H9 (cell line): Measurements from ENCODE around the gene PHKG2. TPM values are rescaled to one million over a fixed set of nuclear protein-coding genes. Genes with fewer than 3 reads are reported as not detected.

Experiments
- DNase-seq: peaks from one replicate; pipeline ENCODE4 v3.0.0-alpha.2; 2017
- H2AFZ ChIP-seq: one replicate; pipeline ENCODE4 v1.6.1; 2013; ENCODE audit warnings: mild to moderate bottlenecking, low read length, control low read depth, moderate library complexity
- H2AK5ac ChIP-seq: 2 replicates; pipeline ENCODE4 v1.6.1; 2013; ENCODE audit warnings: low read length, control low read depth, mixed read lengths; ENCODE audit not compliant: insufficient read length
- H2BK120ac ChIP-seq: one replicate; pipeline ENCODE4 v1.6.1; 2013; ENCODE audit warnings: low read depth, mild to moderate bottlenecking, low read length, control low read depth, inconsistent platforms; ENCODE audit not compliant: poor library complexity, severe bottlenecking
- H2BK12ac ChIP-seq: 2 replicates; pipeline ENCODE4 v1.6.1; 2013; ENCODE audit warnings: low read length, control low read depth, mixed read lengths, low read depth; ENCODE audit not compliant: insufficient read length
- H2BK15ac ChIP-seq: 2 replicates; pipeline ENCODE4 v1.6.1; 2013; ENCODE audit warnings: low read depth, low read length, control low read depth
- H2BK20ac ChIP-seq: one replicate; pipeline ENCODE4 v1.6.1; 2013; ENCODE audit warnings: low read depth, mild to moderate bottlenecking, low read length, control low read depth, inconsistent platforms; ENCODE audit not compliant: poor library complexity, severe bottlenecking
- H2BK5ac ChIP-seq: 2 replicates; pipeline ENCODE4 v1.6.1; 2013; ENCODE audit warnings: low read length, control low read depth, mixed read lengths; ENCODE audit not compliant: insufficient read length
- H3K14ac ChIP-seq: 2 replicates; pipeline ENCODE4 v1.6.1; 2013; ENCODE audit warnings: low read length, control low read depth; ENCODE audit not compliant: insufficient read depth
- H3K18ac ChIP-seq: 2 replicates; pipeline ENCODE4 v1.6.1; 2013; ENCODE audit warnings: low read depth, mild to moderate bottlenecking, mixed read lengths, low read length, control low read depth; ENCODE audit not compliant: insufficient read length
- H3K23ac ChIP-seq: 2 replicates; pipeline ENCODE4 v1.6.1; 2013; ENCODE audit warnings: low read length, control low read depth, mixed read lengths, low read depth; ENCODE audit not compliant: insufficient read length
- H3K23me2 ChIP-seq: 2 replicates; pipeline ENCODE4 v1.6.1; 2013; ENCODE audit warnings: low read depth, mild to moderate bottlenecking, mixed read lengths, low read length, control low read depth; ENCODE audit not compliant: insufficient read length, poor library complexity, severe bottlenecking
- H3K27ac ChIP-seq: 2 replicates; pipeline ENCODE4 v1.5.1; 2013; ENCODE audit warnings: low read length, control low read depth, mixed read lengths, low read depth; ENCODE audit not compliant: insufficient read length
- H3K27me3 ChIP-seq: 2 replicates; pipeline ENCODE4 v1.6.1; 2013; ENCODE audit warnings: low read length, control low read depth, inconsistent platforms; ENCODE audit not compliant: insufficient read depth
- H3K4ac ChIP-seq: 2 replicates; pipeline ENCODE4 v1.6.1; 2013; ENCODE audit warnings: low read depth, mild to moderate bottlenecking, control low read depth, inconsistent platforms, low read length, moderate library complexity
- H3K4me1 ChIP-seq: 2 replicates; pipeline ENCODE4 v1.6.1; 2013; ENCODE audit warnings: low read length, control low read depth, inconsistent platforms; ENCODE audit not compliant: insufficient read depth
- H3K4me2 ChIP-seq: 2 replicates; pipeline ENCODE4 v1.6.1; 2013; ENCODE audit warnings: low read length, control low read depth, mixed read lengths; ENCODE audit not compliant: insufficient read length, insufficient read depth
- H3K56ac ChIP-seq: 2 replicates; pipeline ENCODE4 v1.6.1; 2013; ENCODE audit warnings: low read depth, mild to moderate bottlenecking, mixed read lengths, low read length, control low read depth; ENCODE audit not compliant: insufficient read length
- H3K79me1 ChIP-seq: 2 replicates; pipeline ENCODE4 v1.6.1; 2013; ENCODE audit warnings: low read depth, mild to moderate bottlenecking, moderate library complexity, low read length, control low read depth, inconsistent platforms; ENCODE audit not compliant: insufficient read depth, poor library complexity, severe bottlenecking
- H3K79me2 ChIP-seq: 2 replicates; pipeline ENCODE4 v1.6.1; 2013; ENCODE audit warnings: low read length, control low read depth, inconsistent platforms; ENCODE audit not compliant: insufficient read depth
- H3K9ac ChIP-seq: 2 replicates; pipeline ENCODE4 v1.6.1; 2013; ENCODE audit warnings: low read length, control low read depth, mixed read lengths; ENCODE audit not compliant: insufficient read length; ENCODE audit errors: extremely low read depth
- H3K9me3 ChIP-seq: one replicate; pipeline ENCODE4 v1.6.1; 2013; ENCODE audit warnings: low read depth, low read length, inconsistent platforms; ENCODE audit not compliant: control insufficient read depth
- H3T11ph ChIP-seq: one replicate; pipeline ENCODE4 v1.6.1; 2013; ENCODE audit warnings: mild to moderate bottlenecking, low read length, control low read depth, inconsistent platforms
- H4K20me1 ChIP-seq: one replicate; pipeline ENCODE4 v1.6.1; 2013; ENCODE audit not compliant: control insufficient read depth, insufficient read length, insufficient read depth
- H4K5ac ChIP-seq: 2 replicates; pipeline ENCODE4 v1.6.1; 2013; ENCODE audit warnings: low read depth, mild to moderate bottlenecking, mixed read lengths, low read length, control low read depth; ENCODE audit not compliant: insufficient read length
- H4K8ac ChIP-seq: replicated peaks from 2 replicates; pipeline ENCODE4 v1.6.1; 2013; ENCODE audit warnings: low read length, control low read depth, mixed read lengths, low read depth; ENCODE audit not compliant: insufficient read length
- H4K91ac ChIP-seq: 2 replicates; pipeline ENCODE4 v1.6.1; 2013; ENCODE audit warnings: low read depth, mild to moderate bottlenecking, moderate library complexity, mixed read lengths, low read length, control low read depth; ENCODE audit not compliant: insufficient read length
- H3K27ac Mint-ChIP-seq, 3 experiments: 2 replicates in 2 of 3; 3 replicates in 1 of 3; pipeline ENCODE4 v1.8.0; 2020 to 2021; ENCODE audit warnings: mixed read lengths in 3 of 3, mild to moderate bottlenecking in 1 of 3, moderate library complexity in 1 of 3
- H3K27me3 Mint-ChIP-seq: 2 replicates; pipeline ENCODE4 v1.8.0; 2021; ENCODE audit warnings: low read depth, mild to moderate bottlenecking, moderate library complexity, mixed read lengths
- H3K36me3 Mint-ChIP-seq, 3 experiments: 2 replicates in 2 of 3; 3 replicates in 1 of 3; pipeline ENCODE4 v1.8.0; 2020 to 2021; ENCODE audit warnings: low read depth in 3 of 3, mixed read lengths in 3 of 3; ENCODE audit not compliant: insufficient read depth in 1 of 3
- H3K4me1 Mint-ChIP-seq, 2 experiments: 2 replicates each; pipeline ENCODE4 v1.8.0; 2020; ENCODE audit warnings: mixed read lengths in 2 of 2
- H3K4me3 Mint-ChIP-seq, 2 experiments: 2 replicates in 1 of 2; 3 replicates in 1 of 2; pipeline ENCODE4 v1.8.0; 2020 to 2021; ENCODE audit warnings: mild to moderate bottlenecking in 2 of 2, mixed read lengths in 2 of 2, moderate library complexity in 1 of 2
- H3K9me3 Mint-ChIP-seq, 2 experiments: 2 replicates in 1 of 2; 3 replicates in 1 of 2; pipeline ENCODE4 v1.8.0; 2020; ENCODE audit warnings: mild to moderate bottlenecking in 2 of 2, mixed read lengths in 2 of 2, moderate library complexity in 1 of 2
- WGBS: extraction: QIAGEN DNeasy Blood & Tissue Kit; methylation state at CpG from one replicate; pipeline ENCODE4 v1.1.7; 2013; ENCODE audit warnings: missing lambda C conversion rate, low lambda C conversion rate, mixed read lengths; ENCODE audit not compliant: insufficient read length; ENCODE audit errors: extremely low coverage; 5-methylcytosine and 5-hydroxymethylcytosine counted together
- total RNA-seq: library from RNA; stranded (reverse); gene quantifications from 2 replicates; pipeline ENCODE4 v1.2.1, GENCODE V29; 2021
- TF ChIP-seq, protein P1 (sequence below): fragments of 200-600 bp; sonication (generic); conservative IDR thresholded peaks from 3 replicates; pipeline ENCODE4 v1.8.0; 2021; ENCODE audit warnings: antibody characterized with exemption, mild to moderate bottlenecking

PHKG2 gene
- total RNA-seq, 1 experiment from 2014 or later: 46.6 TPM

DNA sequence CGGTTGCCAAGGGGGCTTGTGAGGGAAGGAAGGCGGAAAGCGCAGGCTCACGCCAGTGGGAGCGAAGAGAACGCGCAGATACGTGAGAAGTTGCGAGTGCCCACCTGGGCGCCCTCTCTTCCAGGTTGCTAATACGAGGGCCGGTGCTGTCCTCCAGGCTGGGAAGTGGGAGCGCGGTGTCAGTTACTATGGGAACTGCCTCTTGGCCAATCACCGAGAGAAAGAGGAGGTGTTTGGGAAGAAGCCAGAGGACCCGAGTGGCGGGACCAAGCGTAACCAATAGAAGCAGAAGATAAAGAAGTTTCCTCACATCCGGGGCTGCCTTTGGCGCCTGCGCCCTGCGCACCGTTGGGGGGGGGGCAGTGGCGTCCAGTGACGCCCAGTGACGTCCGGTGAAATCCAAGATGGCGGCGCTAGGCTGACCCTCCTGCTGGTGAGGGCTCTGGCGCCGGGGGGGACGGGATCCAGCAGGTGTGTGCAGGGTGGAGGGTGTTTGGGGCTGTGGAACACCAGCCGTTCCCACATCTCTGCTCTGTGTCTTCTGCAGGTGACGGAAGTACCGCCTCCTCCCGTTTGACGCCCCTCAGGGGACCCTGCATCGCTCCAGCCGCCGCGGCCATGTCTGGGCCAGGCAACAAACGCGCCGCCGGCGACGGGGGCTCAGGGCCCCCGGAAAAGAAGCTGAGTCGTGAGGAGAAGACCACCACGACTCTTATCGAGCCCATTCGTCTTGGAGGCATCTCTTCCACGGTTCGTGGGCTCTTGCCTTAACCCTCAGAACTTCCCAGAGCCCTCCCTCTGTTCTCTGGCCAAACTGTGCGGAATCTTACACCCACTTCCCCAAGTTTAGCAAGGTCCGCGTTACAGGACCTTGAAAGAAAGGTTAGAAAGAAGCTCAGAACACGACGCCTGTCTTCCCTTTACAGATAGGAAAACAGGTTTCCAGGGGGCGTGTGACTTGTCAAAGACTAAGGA, 14.0 kb downstream of the PHKG2 start, which contains the start of the genes CFAP119 and RNF40:
TSS of gene CFAP119 (minus strand) at position 135 of the 975 bp plus-strand sequence. CDS start 314 bp downstream, outside the sequence.
TSS of gene RNF40 (plus strand) at position 395 of the 975 bp plus-strand sequence. CDS start at position 619, 224 bp downstream.
- Histone ChIP-seq H4K91ac (no peak within 1 kb of the TSS), H2AK5ac (no peak within 1 kb of the TSS), H2BK5ac (no peak within 1 kb of the TSS), H3K23me2 (peaks cover 20% of the 10 kb centered on the region), H3K14ac (peak within 1 kb of the TSS; percentile 90), H2BK120ac (no peak within 1 kb of the TSS), H3K23ac (no peak within 1 kb of the TSS), H3T11ph (no peak within 1 kb of the TSS), H3K79me2 (no peaks in the 10 kb centered on the region), H3K9ac (peak within 1 kb of the TSS; percentile 93), H3K27me3 (no peaks in the 10 kb centered on the region), H2BK12ac (no peak within 1 kb of the TSS), H4K5ac (no peak within 1 kb of the TSS), H2BK15ac (no peak within 1 kb of the TSS), H3K27ac (no peak within 1 kb of the TSS), H4K20me1 (no peaks in the 10 kb centered on the region), H3K4ac (no peak within 1 kb of the TSS), H3K4me1 (no peaks in the 10 kb centered on the region), H3K18ac (peak within 1 kb of the TSS; percentile 92), H3K4me2 (peak within 1 kb of the TSS; percentile 95), H2AFZ (no peak within 1 kb of the TSS), H3K9me3 (no peaks in the 10 kb centered on the region), H2BK20ac (no peak within 1 kb of the TSS), H4K8ac (no peak within 1 kb of the TSS), H3K79me1 (peaks cover 6% of the 10 kb centered on the region), H3K56ac (no peak within 1 kb of the TSS)
- Mint-ChIP-seq H3K9me3 (no peaks in the 10 kb centered on the region), H3K36me3 (peaks cover 36 to 61% (median 46%) of the 10 kb centered on the region in 3 experiments), H3K4me3 (peak within 1 kb of the TSS; percentile 91 to 97), H3K27ac (peak within 1 kb of the TSS; percentile 78 to 94 (median 82); a peak in 6 of 7 replicates), H3K27me3 (no peaks in the 10 kb centered on the region), H3K4me1 (peaks cover 17 to 18% of the 10 kb centered on the region in 2 experiments)
- DNase-seq: peak; percentile 98
- no CpG with 5 or more reads among the region's 60 CpGs for WGBS
- TF ChIP-seq, protein P1, sequence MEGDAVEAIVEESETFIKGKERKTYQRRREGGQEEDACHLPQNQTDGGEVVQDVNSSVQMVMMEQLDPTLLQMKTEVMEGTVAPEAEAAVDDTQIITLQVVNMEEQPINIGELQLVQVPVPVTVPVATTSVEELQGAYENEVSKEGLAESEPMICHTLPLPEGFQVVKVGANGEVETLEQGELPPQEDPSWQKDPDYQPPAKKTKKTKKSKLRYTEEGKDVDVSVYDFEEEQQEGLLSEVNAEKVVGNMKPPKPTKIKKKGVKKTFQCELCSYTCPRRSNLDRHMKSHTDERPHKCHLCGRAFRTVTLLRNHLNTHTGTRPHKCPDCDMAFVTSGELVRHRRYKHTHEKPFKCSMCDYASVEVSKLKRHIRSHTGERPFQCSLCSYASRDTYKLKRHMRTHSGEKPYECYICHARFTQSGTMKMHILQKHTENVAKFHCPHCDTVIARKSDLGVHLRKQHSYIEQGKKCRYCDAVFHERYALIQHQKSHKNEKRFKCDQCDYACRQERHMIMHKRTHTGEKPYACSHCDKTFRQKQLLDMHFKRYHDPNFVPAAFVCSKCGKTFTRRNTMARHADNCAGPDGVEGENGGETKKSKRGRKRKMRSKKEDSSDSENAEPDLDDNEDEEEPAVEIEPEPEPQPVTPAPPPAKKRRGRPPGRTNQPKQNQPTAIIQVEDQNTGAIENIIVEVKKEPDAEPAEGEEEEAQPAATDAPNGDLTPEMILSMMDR: no peak
